ENCODE measurements around the gene CHRM4. TPM values are rescaled to one million over a fixed set of nuclear protein-coding genes. Genes with fewer than 3 reads are reported as not detected.

CHRM4 gene
- polyA plus RNA-seq, 2 of the 4 experiments (the other 2 are of a cell fraction) = 0.17 to 0.28 TPM

- 89% methylated on average over 9 of the region's 31 CpGs for WGBS (ENCODE audit: missing lambda C conversion rate)
- H3K4me3 ChIP-seq = no peak overlapping the region
- no peaks in the 10 kb centered on the region for H3K9me3 ChIP-seq
- DNase-seq (ENCODE audit: low read depth in 1 of 2, low spot score in 1 of 2) (no peak), FAIRE-seq (no peak), ATAC-seq (peak in 1 of 2 experiments; percentile 15; a peak in 2 of 6 replicates)
- CTCF ChIA-PET = interaction anchor here (0.6 to 19.6 kb wide), 8 partner anchors 9 to 126 kb away, joined by 3 to 325 read pairs (median 4); partner anchors contain the start of genes CHRM4 and DGKZ
- POLR2A ChIA-PET = no interaction called here
- H3K27ac ChIP-seq = no peak overlapping the region
- TF ChIP-seq POLR2AphosphoS2 (conservative IDR thresholded peaks at IDR 0.05; ENCODE audit: low read length) (no peak), NR3C1 (IDR thresholded peaks at IDR 0.05) (no peak), MAZ (IDR thresholded peaks at IDR 0.05; ENCODE audit: borderline replicate concordance, low read depth, low read length) (no peak), E2F6 (IDR thresholded peaks at IDR 0.05; ENCODE audit: borderline replicate concordance, low read depth) (no peak), PHF8 (IDR thresholded peaks at IDR 0.05; ENCODE audit: borderline replicate concordance, low read depth) (no peak), CHD4 (IDR thresholded peaks at IDR 0.05; ENCODE audit: borderline replicate concordance) (no peak), KDM1A (IDR thresholded peaks at IDR 0.05; ENCODE audit: low read depth) (no peak), ESRRA (IDR thresholded peaks at IDR 0.05; ENCODE audit: borderline replicate concordance, low read length) (no peak), MAX (IDR thresholded peaks at IDR 0.05) (no peak), RARB (CRISPR knock-in tag; IDR thresholded peaks at IDR 0.05) (no peak), EP300 (IDR thresholded peaks at IDR 0.05) (no peak), ELK1 (IDR thresholded peaks at IDR 0.05; ENCODE audit: low read depth, low read length) (no peak)
- H3K4me2 ChIP-seq = no peak overlapping the region
- H3K4me1 ChIP-seq = peaks cover 10% of the 10 kb centered on the region
These were observed 24.9 kb downstream of the CHRM4 start for GRCh38 chr11:46366661-46367161.

- TF ChIP-seq MAZ (IDR thresholded peaks at IDR 0.05; ENCODE audit: borderline replicate concordance, low read depth, low read length) (no peak), ZC3H11A (IDR thresholded peaks at IDR 0.05) (no peak), HEYL (CRISPR knock-in tag; IDR thresholded peaks at IDR 0.05) (no peak), POLR2AphosphoS2 (conservative IDR thresholded peaks at IDR 0.05; ENCODE audit: low read length) (no peak), PHF8 (IDR thresholded peaks at IDR 0.05; ENCODE audit: borderline replicate concordance, low read depth) (no peak), HOXB13 (CRISPR knock-in tag; IDR thresholded peaks at IDR 0.05; ENCODE audit: low read depth) (no peak), CBX2 (IDR thresholded peaks at IDR 0.05; ENCODE audit: borderline replicate concordance, low read depth) (no peak), HES2 (IDR thresholded peaks at IDR 0.05) (no peak), MAFK (IDR thresholded peaks at IDR 0.05; ENCODE audit: partially characterized antibody) (no peak), ATOH8 (CRISPR knock-in tag; IDR thresholded peaks at IDR 0.05; ENCODE audit: low read depth) (no peak), PBX3 (IDR thresholded peaks at IDR 0.05) (no peak), NR3C1 (IDR thresholded peaks at IDR 0.05) (no peak), HMGXB4 (CRISPR knock-in tag; IDR thresholded peaks at IDR 0.05; ENCODE audit: borderline replicate concordance) (no peak), FOSB (CRISPR knock-in tag; IDR thresholded peaks at IDR 0.05) (no peak), CEBPB (IDR thresholded peaks at IDR 0.05) (no peak), RAD21 (conservative IDR thresholded peaks at IDR 0.05 in 1 of 2, IDR thresholded peaks at IDR 0.05 in 1 of 2) (no peak)
- H3K27ac ChIP-seq = no peak overlapping the region
- CTCF ChIA-PET = interaction anchor here (0.8 to 19.6 kb wide), 7 partner anchors 15 to 125 kb away, joined by 3 to 325 read pairs (median 6); partner anchors contain the start of genes CHRM4 and DGKZ
These were observed 25.3 kb downstream of the CHRM4 start for GRCh38 chr11:46366260-46366659.

More at GRCh38 chr11:46366260-46366659, 25.3 kb downstream of the CHRM4 start:
- no peak for FAIRE-seq
- Histone ChIP-seq H3K9me3 (no peaks in the 10 kb centered on the region), H3K4me2 (no peak overlapping the region), H3K4me3 (no peak overlapping the region), H3K4me1 (peaks cover 10% of the 10 kb centered on the region)
- POLR2A ChIA-PET = interaction anchor here (0.8 kb wide), 1 partner anchor 123 kb away, joined by 3 read pairs; no protein-coding TSS in a partner anchor
- no peak for DNase-seq (ENCODE audit: low read depth in 1 of 2, low spot score in 1 of 2)
- 97% methylated on average over 16 of the region's 22 CpGs for WGBS (ENCODE audit: missing lambda C conversion rate)
- ATAC-seq = no peak
